GM19035 (cell line): Measurements from ENCODE around the gene MYO1E.
"Not testable (repeated sequence)": the region's sequence is repeated elsewhere in the genome, so short reads cannot be mapped to it uniquely, and the experiment has no call there.

Experiments
- ATAC-seq: cut with Tn5 transposase; IDR thresholded peaks from one replicate; pipeline ENCODE4 v1.9.1; 2021; ENCODE audit not compliant: unreplicated experiment

The MYO1E gene

DNA sequence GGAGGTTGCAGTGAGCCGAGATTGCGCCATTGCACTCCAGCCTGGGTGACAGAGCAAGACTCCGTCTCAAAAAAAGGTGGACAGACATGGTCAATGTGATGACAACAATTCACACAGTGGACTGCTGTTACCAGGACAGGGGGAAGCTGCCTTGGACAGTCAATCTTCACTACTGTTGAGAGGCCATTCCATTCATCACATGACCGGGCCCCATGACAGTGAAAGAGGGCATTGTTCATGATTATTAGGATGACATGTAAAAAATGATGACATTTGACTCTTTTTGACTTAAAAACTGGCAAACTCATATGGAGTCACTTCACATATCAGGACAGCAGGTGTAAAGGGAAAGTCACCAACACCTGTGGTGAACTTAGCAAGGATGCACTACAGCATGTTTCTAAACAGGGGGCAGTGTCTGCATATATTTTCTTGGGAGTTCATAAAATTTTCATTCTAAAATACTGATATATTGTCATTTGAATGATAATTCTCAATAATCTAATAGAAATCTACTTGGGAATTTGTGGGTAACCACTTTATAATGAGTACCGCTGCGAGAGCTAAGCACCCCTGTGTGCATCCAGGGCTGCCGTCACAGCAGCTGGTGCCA lies 200.3 kb downstream of the MYO1E start:
- ATAC-seq, result no peak

GRCh38 chr15:59171067-59171397 lies 201.6 kb downstream of the MYO1E start:
- ATAC-seq, result no peak

DNA sequence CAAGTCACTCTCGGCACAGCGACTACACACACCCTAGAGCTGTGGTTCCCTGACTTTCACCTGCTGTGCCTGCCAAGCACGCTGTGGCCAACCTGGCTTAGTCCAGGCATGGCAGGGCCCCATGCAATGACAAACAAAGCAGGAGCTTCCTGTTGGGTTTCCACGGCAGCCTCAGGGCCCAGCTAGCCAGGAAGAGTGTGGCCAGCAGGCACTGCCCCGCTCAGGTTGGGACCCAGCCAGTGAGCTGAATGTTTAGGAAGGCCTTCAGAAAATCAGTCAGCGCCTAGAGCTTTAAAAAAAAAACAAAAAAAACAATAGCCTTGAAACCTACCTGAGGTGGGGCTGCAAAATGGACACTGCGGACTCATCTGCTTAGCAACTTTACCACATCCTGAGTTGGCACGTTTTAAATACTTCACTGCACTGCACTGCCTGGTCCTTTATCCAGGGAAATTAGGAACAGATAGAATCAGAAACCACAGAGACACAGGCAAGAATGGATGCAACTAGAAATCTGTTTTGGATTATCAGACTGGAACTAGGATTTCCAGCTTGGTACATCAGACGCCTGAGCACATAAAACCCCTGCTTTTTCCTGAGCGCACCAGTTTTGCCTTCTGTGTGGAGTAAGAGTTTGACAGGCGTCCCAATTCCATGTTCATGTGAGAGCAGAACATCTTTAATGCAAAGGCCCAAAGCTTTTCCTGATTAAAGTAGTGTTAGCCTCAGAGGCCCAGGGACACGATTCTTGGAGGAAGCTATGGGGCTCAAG lies 202.2 kb downstream of the MYO1E start:
- no peak for ATAC-seq

GRCh38 chr15:59169251-59169708 lies 203.4 kb downstream of the MYO1E start:
- no peak for ATAC-seq

- no peak for ATAC-seq
Measured at GRCh38 chr15:59168536-59168935, 204.1 kb downstream of the MYO1E start.

DNA sequence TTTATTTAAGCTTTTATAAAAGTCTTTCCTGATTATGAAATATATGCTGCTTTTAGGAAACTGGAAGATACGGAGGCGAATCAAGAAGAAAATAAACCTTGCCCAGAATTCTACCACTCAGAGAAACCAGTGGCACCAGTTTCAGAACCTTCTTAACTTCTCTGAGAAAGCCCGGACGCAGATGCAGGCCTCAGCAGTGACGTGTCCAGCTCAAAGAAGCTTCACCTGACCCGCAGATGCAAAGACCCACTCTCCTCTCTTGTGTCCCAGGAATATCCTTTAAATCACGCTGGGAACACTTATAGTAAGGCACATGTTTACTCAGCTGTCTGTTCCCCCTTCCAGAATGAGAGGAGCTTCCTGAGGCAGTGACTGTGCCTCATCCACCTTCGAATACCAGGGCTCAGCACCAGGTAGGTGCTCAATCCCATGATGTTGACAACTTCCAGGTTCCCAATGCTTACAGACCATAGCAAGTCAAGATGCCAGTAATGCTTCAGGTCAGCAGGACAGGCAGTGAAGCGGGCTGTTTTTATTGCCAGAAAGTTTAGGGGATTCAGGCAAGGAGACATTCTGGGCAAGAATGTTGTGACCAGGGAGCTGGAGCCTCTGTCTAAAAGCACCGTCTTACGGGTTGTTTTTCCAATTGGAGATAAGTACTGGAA lies 205.9 kb downstream of the MYO1E start:
- no peak for ATAC-seq

GRCh38 chr15:59166166-59166565 lies 206.5 kb downstream of the MYO1E start:
- no peak for ATAC-seq

DNA sequence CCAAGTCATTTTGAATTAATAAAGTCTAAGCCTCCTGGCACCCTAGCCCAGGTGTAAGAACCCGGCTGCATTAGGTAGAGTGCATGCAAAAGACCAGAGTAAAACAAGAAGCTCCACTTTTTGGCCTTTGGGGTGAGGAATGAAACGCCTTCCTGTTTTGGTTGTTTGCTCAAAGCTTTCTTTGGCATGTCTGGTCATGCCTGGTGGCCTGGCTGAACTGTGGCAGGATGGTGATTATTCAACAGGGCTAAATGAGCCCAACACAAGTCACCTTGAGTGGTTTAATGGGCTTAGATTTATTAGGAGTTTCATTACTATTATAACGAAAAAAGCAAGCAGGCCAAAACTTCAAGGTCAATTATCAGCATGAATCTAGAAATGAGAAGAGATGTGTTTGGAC lies 206.9 kb downstream of the MYO1E start:
- no peak for ATAC-seq

DNA sequence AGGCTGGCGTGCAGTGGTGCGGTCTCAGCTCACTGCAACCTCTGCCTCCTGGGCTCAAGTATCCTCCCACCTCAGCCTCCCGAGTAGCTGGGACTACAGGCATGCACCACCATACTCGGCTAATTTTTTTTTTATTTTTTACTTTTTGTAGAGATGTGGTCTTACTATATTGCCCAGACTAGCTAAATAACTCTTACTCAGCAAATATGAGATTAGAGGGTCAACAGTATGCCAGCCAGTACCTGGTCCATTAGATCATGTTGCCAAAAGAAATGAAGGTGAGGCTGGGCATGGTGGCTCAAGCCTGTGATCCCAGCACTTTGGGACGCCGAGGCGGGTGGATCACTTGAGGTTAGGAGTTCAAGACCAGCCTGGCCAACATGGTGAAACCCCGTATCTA lies 210.6 kb downstream of the MYO1E start:
- not testable (repeated sequence) for ATAC-seq

DNA sequence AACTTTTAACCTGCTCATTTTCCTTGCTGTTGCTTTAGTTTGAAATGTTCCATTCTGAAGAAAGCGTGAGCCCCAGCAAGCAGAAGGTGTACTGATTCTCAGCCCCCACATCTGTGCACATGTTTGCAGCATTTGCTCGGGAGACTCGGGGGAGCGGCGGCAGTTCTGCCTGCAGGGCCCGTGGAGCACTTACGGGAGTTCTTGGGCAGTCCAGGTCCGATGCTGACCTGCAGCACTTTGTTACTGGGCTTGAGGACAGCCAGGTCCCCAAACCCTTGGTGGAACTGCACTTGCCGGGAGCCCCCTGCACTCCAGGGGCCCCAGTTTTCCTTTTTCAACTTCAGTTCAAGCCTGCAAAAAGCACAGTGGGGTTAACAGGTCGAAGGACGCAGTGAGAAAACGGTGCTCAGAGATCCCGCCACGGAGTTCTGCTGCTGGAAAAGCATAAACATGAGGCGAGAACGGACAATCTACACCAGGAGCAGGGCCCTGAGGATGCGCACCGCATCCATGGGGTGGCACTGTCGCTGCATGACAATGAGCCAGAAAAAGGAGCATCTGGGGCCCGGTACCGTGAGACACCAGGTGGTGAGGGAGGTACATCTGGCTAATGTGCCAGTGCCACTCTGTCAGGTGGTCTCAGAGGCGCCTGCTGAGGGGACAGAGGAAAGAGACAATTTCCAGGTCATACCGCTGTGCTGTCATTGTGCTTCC lies 211.6 kb downstream of the MYO1E start:
- ATAC-seq, result no peak

DNA sequence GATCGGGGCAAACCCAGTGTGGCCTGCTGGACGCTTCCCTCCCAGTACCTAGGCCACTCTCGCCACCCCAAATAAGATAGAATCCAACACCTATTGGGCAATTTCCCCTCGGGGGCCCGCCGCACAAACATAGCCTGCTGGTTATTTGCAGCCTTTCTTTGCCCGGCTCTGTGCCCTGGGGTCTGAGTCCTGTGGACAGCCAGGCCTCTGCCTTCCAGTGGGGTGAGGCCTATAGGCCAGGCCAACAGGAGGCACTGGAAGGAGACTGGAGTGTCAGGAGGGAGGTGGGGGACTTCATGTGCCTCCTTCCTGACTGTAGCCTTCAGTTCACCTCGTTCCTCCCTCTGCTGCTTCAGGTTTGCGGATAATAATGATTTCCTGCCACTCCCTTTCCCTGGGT lies 213.5 kb downstream of the MYO1E start:
- ATAC-seq, result no peak

DNA sequence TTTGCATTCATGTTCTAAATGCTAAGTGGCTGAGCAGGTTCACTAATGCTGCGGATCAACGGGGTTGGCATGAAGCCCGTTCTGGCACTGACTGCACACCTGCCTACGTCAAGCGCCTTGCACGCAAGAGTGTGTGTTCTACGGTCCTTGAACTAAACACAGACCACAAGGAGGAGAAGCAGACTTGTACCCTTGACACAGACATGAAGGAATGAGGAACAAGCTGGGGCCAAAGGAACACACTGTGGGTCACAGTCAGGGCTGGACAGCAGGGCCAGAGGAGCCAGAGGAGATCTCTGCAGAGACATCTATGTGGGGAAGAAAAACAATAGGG lies 214.0 kb downstream of the MYO1E start:
- ATAC-seq, result no peak

DNA sequence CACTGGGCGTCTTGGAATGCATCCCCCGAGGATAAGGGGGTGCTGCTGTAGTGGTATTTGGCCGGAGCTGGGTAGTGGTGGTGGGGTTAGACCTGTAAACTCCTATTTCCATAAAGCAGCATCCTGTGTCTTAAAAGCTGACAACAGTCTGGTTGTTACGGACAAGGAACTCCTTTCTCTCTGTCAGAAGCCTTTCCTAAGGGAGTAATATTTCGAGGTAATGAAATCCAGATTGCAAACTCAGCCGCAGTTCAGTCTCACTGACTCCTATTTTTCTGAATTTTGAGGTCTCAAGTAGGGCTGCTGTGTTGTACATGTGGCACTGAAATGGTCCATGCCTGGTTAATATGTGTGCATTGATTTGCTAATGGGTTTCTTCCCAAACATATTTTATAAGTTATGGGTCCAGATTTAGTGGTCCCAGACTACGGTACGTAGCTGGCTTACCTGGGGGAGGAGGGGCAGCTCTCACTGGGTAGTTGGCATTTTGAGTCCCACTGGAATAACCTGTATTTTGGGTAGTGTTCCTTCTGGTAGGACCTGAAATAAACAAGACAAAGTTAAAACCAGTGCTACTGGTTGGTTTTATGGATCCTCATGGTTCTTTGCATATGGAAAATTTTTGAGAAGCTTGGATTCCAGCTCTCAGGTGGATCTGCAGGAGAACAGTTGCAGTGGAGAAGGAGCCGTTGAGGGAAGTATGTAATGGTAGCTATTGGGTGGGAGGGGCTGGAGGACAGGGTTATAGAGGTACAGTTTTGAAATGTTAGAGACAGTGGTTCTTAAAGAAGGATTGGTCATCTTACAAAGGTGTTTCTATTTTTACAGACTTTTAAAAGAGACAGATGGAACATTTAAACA lies 214.6 kb downstream of the MYO1E start:
- ATAC-seq, result no peak

DNA sequence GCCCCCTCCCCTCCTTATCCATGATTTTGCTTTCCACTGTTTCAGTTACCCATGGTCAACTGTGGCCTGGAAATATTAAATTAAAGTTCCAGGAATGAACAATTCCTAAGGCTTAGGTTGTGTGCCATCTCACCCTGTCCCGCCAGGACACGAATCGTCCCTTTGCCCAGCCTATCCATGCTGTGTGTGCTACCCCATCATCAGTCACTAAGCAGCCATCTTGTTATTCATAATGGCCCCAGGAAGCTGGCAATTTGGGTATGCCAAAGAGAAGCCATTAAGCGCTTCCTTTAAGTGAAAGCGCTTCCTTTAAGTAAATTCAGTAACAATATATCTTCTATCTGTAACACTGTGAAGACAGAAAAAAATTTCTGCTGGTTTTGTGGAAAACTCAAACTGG lies 215.3 kb downstream of the MYO1E start:
- no peak for ATAC-seq

DNA sequence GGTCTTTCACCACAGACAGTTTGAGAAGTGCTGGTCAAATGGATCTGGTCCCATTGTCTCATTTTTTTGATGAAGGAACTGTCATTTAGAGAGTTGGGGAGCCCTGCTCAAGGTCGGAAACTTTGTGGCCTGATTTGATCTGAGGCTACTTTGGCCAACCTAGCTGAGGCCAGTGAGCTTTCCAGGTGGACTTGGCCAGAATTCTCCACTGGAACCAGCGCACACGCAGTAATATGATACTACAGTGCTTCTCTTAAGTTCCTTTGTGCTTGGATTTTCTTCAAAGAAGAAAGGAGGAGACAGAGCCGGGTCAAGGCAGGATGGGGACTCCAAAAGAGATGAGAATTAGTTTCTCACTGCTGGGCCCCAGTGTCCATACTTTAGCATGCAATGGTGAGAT lies 217.2 kb downstream of the MYO1E start:
- ATAC-seq, result no peak

DNA sequence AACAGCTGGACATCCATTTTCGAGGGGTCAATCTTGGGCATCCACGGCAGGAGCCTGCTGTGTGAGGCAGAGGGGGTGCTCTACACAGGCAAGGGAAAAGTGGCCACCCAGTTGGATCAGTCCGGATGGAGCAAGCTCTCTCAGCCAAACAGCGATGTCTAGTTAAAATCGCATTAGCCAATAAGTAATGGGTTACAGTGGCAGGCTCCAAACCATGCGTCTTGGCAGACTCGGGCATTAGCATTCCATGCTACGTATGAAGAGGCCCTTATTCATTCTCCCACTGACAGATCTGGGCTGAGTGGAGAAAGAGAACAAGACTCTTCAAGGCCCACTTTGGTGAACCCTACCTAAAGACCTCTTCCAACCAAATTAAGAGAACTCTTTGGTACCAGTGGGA lies 218.4 kb downstream of the MYO1E start:
- ATAC-seq, result no peak

DNA sequence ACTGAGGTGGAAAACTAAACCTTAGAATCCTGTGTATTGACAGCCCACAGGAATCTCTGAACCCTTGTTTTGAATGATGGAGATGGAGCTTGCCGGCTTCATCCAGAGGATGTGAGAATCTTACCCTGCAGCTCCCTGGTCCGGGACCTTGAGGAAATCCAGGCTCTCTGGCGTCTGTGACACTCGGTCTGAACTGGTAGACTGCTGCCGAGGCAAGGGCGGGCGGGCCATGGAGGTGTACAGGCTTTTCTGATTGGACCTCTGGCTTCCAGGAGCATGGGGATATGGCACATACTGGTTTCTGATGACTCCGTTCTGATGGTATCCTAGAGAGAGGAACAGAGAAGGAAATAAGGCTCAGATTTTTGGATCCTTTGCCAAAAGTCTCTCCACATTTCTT lies 219.2 kb downstream of the MYO1E start:
- ATAC-seq, result no peak

GRCh38 chr15:59152694-59153450 lies 219.8 kb downstream of the MYO1E start:
- ATAC-seq, result no peak

GRCh38 chr15:59150185-59150584 lies 222.5 kb downstream of the MYO1E start:
- ATAC-seq, result no peak

GRCh38 chr15:59148153-59148833 lies 224.4 kb downstream of the MYO1E start:
- no peak for ATAC-seq
